Glutamatergic neuron (in vitro differentiated cells): ENCODE data around the gene ELOVL2. TPM values are rescaled to one million over a fixed set of nuclear protein-coding genes. Genes with fewer than 3 reads are reported as not detected.

Experiments
- DNase-seq: peaks from one replicate; pipeline ENCODE4 v3.0.0; 2022
- H3K27ac Mint-ChIP-seq: one replicate; pipeline ENCODE4 v1.8.0; 2020; ENCODE audit warnings: mild to moderate bottlenecking, mixed read lengths, inconsistent platforms; ENCODE audit not compliant: unreplicated experiment
- H3K27me3 Mint-ChIP-seq: one replicate; pipeline ENCODE4 v1.8.0; 2020; ENCODE audit warnings: mild to moderate bottlenecking, moderate library complexity, mixed read lengths, inconsistent platforms; ENCODE audit not compliant: unreplicated experiment
- H3K36me3 Mint-ChIP-seq: one replicate; pipeline ENCODE4 v1.8.0; 2020; ENCODE audit warnings: mild to moderate bottlenecking, mixed read lengths, inconsistent platforms; ENCODE audit not compliant: unreplicated experiment
- H3K4me1 Mint-ChIP-seq: one replicate; pipeline ENCODE4 v1.8.0; 2020; ENCODE audit warnings: mild to moderate bottlenecking, low read depth, mixed read lengths, inconsistent platforms; ENCODE audit not compliant: unreplicated experiment
- H3K4me3 Mint-ChIP-seq: one replicate; pipeline ENCODE4 v1.8.0; 2020; ENCODE audit warnings: mild to moderate bottlenecking, mixed read lengths, inconsistent platforms; ENCODE audit not compliant: unreplicated experiment
- H3K9me3 Mint-ChIP-seq: one replicate; pipeline ENCODE4 v1.8.0; 2020; ENCODE audit warnings: mild to moderate bottlenecking, moderate library complexity, mixed read lengths, inconsistent platforms; ENCODE audit not compliant: unreplicated experiment
- CTCF ChIP-seq: fragments of 200-600 bp; sonication (generic); IDR thresholded peaks from one replicate; pipeline ENCODE4 v1.5.0; 2021; ENCODE audit not compliant: partially characterized antibody, unreplicated experiment
- total RNA-seq: library from RNA; stranded (reverse); fragmentation: NEBNext Ultra II Directional; extraction: Animal tissue kit (Norgen Biotek cat#: 25700); gene quantifications from one replicate; pipeline ENCODE4 v1.2.1, GENCODE V29; 2021; ENCODE audit not compliant: unreplicated experiment

ELOVL2 gene
- total RNA-seq, 1 donor from 2014 or later = 10.6 TPM

GRCh38 chr6:11035616-11036350 lies 8.3 kb downstream of the ELOVL2 start:
- DNase-seq = no peak
- H3K27ac Mint-ChIP-seq = no peak overlapping the region

DNA sequence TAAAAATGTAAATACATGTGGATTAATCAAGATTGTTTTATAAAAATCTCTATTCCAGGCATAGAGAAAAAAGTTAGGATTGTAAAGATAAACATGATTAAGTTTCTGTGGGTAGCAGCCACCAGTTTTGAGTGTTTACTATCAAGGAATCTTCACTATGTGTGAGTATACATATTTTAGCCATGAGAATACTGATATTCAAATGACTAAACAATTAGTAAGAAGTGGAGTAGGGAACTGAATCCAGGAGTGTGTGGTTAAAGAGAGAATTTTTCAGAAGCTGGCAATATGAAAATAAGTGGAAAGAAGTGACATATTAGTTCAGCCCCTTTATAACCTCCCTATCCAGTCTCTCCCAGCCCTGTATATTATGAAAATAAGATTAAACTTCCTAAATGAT lies 10.3 kb downstream of the ELOVL2 start:
- no peak overlapping the region for H3K27ac Mint-ChIP-seq
- H3K4me1 Mint-ChIP-seq = peaks cover 10% of the 10 kb centered on the region
- no peak for TF ChIP-seq CTCF
- H3K9me3 Mint-ChIP-seq = peaks cover 1% of the 10 kb centered on the region
- H3K27me3 Mint-ChIP-seq = peaks cover 6% of the 10 kb centered on the region
- no peak for DNase-seq
- no peaks in the 10 kb centered on the region for H3K36me3 Mint-ChIP-seq
- no peak overlapping the region for H3K4me3 Mint-ChIP-seq

More at GRCh38 chr6:11035616-11036350, 8.3 kb downstream of the ELOVL2 start:
- no peak for TF ChIP-seq CTCF
- Mint-ChIP-seq H3K36me3 (no peaks in the 10 kb centered on the region), H3K27me3 (peaks cover 8% of the 10 kb centered on the region), H3K4me3 (no peak overlapping the region), H3K4me1 (peaks cover 18% of the 10 kb centered on the region), H3K9me3 (peaks cover 3% of the 10 kb centered on the region)

DNA sequence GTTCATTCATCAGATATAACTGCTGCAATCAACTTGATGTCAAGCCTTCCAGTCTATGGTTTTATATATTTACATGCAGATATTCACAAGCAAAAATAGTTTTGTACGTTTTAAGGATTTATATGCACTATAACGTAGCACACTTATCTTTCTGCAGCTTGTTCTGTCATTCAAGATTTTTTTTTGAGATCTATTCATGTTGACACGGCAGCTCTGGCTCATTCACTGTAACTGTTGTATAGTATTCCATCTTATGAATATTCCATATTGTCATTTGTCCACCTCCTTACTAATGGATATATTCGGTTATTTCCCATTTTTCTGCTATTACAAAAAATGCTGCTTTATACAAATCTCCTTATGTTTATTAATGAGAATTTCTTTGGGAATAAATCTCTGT lies 13.2 kb downstream of the ELOVL2 start:
- H3K36me3 Mint-ChIP-seq = no peaks in the 10 kb centered on the region
- H3K27ac Mint-ChIP-seq = no peak overlapping the region
- peaks cover 12% of the 10 kb centered on the region for H3K4me1 Mint-ChIP-seq
- TF ChIP-seq CTCF = no peak
- no peak for DNase-seq
- no peaks in the 10 kb centered on the region for H3K9me3 Mint-ChIP-seq
- no peak overlapping the region for H3K4me3 Mint-ChIP-seq
- no peaks in the 10 kb centered on the region for H3K27me3 Mint-ChIP-seq

DNA sequence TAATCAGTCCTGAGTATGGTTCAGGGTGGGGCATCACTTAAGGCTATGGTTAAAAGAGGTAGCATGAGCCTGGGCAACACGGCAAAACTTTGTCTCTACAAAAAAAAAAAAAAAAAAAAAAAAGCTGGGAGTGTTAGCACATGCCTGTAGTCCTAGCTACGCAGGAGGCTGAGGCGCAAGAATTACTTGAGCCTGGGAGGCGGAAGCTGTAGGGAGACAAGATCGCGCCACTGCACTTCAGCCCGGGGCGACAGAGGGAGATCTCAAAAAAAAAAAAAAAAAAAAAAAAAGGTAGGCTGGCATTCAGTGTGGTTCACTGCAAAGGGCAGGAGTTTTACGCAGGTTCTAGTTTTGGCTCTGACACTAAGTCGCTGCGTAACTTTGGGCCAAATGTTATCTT lies 15.1 kb downstream of the ELOVL2 start:
- H3K36me3 Mint-ChIP-seq = no peaks in the 10 kb centered on the region
- no peaks in the 10 kb centered on the region for H3K9me3 Mint-ChIP-seq
- H3K4me1 Mint-ChIP-seq = peaks cover 13% of the 10 kb centered on the region
- no peaks in the 10 kb centered on the region for H3K27me3 Mint-ChIP-seq
- TF ChIP-seq CTCF = no peak
- DNase-seq = no peak
- no peak overlapping the region for H3K4me3 Mint-ChIP-seq
- H3K27ac Mint-ChIP-seq = no peak overlapping the region

DNA sequence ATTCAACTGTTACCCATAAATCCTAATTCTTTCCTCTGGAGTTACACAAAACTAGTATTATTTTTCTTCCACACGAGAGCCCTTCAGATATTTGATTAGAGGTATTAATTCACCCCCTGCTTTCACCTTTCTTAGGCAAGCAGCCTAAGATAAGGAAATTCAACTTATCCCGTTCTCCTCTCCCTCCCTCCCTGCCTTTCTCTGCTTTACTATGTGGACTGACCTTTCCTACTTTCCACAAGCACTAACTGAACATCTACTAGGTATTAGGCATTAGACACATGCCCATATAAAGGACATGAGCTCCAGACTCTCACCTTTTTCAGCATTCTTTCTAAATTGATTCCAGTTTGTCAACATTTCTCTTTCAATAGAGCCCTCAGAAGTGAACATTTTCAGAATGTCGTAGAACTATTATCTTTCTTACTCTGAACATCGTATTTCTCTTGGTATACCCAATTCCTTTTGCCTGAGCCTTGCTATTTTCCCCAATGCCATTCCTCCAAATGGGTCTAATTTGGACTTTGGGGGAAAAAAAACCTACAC lies 16.5 kb downstream of the ELOVL2 start:
- Mint-ChIP-seq H3K36me3 (no peaks in the 10 kb centered on the region), H3K9me3 (no peaks in the 10 kb centered on the region), H3K27ac (no peak overlapping the region), H3K4me1 (peaks cover 13% of the 10 kb centered on the region), H3K4me3 (no peak overlapping the region), H3K27me3 (no peaks in the 10 kb centered on the region)
- TF ChIP-seq CTCF = no peak
- no peak for DNase-seq
